ENCODE data around the gene INTS4. TPM values are rescaled to one million over a fixed set of nuclear protein-coding genes. Genes with fewer than 3 reads are reported as not detected.

Gene INTS4
- polyA plus RNA-seq, 1 of the 3 experiments (the other 2 are of a cell fraction) = 23.0 TPM

GRCh38 chr11:77883775-77884174, 110.7 kb downstream of the INTS4 start:
- Histone ChIP-seq H3F3A (replicated peaks; ENCODE audit: insufficient read depth) (peaks cover 8% of the 10 kb centered on the region), H3K36me3 (replicated peaks in 1 of 2; ENCODE audit: control insufficient read depth in 1 of 2, insufficient read depth in 2 of 2, low read length in 1 of 2) (peaks cover 11 to 30% of the 10 kb centered on the region in 2 experiments), H3K9ac (no peak overlapping the region), H2AFZ (ENCODE audit: low read depth) (no peak overlapping the region), H3K27ac (ENCODE audit: low read depth in 2 of 2, low read length in 1 of 2) (peak overlapping the region; percentile 12 to 77), H3K9me3 (no peaks in the 10 kb centered on the region), H3K4me2 (no peak overlapping the region), H4K20me1 (ENCODE audit: insufficient read depth) (no peaks in the 10 kb centered on the region), H3K79me2 (ENCODE audit: insufficient read depth) (no peaks in the 10 kb centered on the region), H3K9me2 (no peaks in the 10 kb centered on the region), H3K4me1 (ENCODE audit: control insufficient read depth in 1 of 2, insufficient read depth in 2 of 2, low read depth in 1 of 2, low read length in 1 of 2) (peaks cover 8 to 12% of the 10 kb centered on the region in 2 experiments; a peak in 1 of 4 replicates), H3K4me3 (ENCODE audit: low read depth in 2 of 2, low read length in 1 of 2) (no peak overlapping the region), H3K27me3 (ENCODE audit: insufficient read depth) (no peaks in the 10 kb centered on the region)
- no peak for DNase-seq
- POLR2A ChIA-PET = no interaction called here
- whole genome bisulfite sequencing (ENCODE audit: low lambda C conversion rate) = 49% methylated on average over 5 of the region's 5 CpGs
- CTCF ChIA-PET = no interaction called here
- no peak for TF ChIP-seq RAD21 (IDR thresholded peaks at IDR 0.05; ENCODE audit: low read length)
- TF ChIP-seq GATA2 (CRISPR knock-in tag; IDR thresholded peaks at IDR 0.05) = no peak
- TF ChIP-seq EP300 (IDR thresholded peaks at IDR 0.05; ENCODE audit: borderline replicate concordance in 1 of 2, low read depth in 1 of 2, low read length in 1 of 2) = 0 out of 4 replicates have a peak, but pooled peaks of 1 of the 2 experiments have one; percentile 5
- no peak for TF ChIP-seq ZBTB33 (IDR thresholded peaks at IDR 0.05; ENCODE audit: borderline replicate concordance, low read depth)
- TF ChIP-seq NFIC (IDR thresholded peaks at IDR 0.05; ENCODE audit: borderline replicate concordance) = no peak
- no peak for TF ChIP-seq EZH2phosphoT487 (IDR thresholded peaks at IDR 0.05; ENCODE audit: borderline replicate concordance, low read depth)
- TF ChIP-seq GABPA (IDR thresholded peaks at IDR 0.05; ENCODE audit: low read depth) = no peak
- no peak for TF ChIP-seq SMC3 (IDR thresholded peaks at IDR 0.05; ENCODE audit: low read depth, low read length)
- no peak for TF ChIP-seq FOXM1 (IDR thresholded peaks at IDR 0.05; ENCODE audit: low read depth)
- TF ChIP-seq SIN3A (IDR thresholded peaks at IDR 0.05; ENCODE audit: borderline replicate concordance, low read depth, low read length) = no peak
- TF ChIP-seq TCF12 (IDR thresholded peaks at IDR 0.05) = peak; percentile 78
- TF ChIP-seq TEAD4 (IDR thresholded peaks at IDR 0.05; ENCODE audit: borderline replicate concordance, insufficient read depth) = no peak
- TF ChIP-seq FOSL2 (IDR thresholded peaks at IDR 0.05; ENCODE audit: borderline replicate concordance, low read depth) = peak; percentile 70; the same call in 1 of the 2 replicates
- no peak for TF ChIP-seq MAX (IDR thresholded peaks at IDR 0.05; ENCODE audit: low read depth)
- TF ChIP-seq POLR2AphosphoS5 (IDR thresholded peaks at IDR 0.05; ENCODE audit: low read depth, low read length) = no peak
- TF ChIP-seq MEF2A (IDR thresholded peaks at IDR 0.05; ENCODE audit: borderline replicate concordance, low read depth) = no peak
- TF ChIP-seq YY1 (IDR thresholded peaks at IDR 0.05; ENCODE audit: low read depth) = no peak
- TF ChIP-seq USF2 (IDR thresholded peaks at IDR 0.05; ENCODE audit: borderline replicate concordance, low read depth, low read length) = no peak
- no peak for TF ChIP-seq RXRA (IDR thresholded peaks at IDR 0.05; ENCODE audit: borderline replicate concordance, low read depth)
- TF ChIP-seq ELF1 (IDR thresholded peaks at IDR 0.05) = peak; percentile 17; the same call in 1 of the 2 replicates
- TF ChIP-seq REST (IDR thresholded peaks at IDR 0.05; ENCODE audit: low read depth, low read length) = no peak
- TF ChIP-seq JUND (IDR thresholded peaks at IDR 0.05) = 0 out of 2 replicates have a peak, but pooled peaks have one; percentile 26
- no peak for TF ChIP-seq USF1 (IDR thresholded peaks at IDR 0.05; ENCODE audit: borderline replicate concordance, low read depth)
- no peak for TF ChIP-seq CHD2 (IDR thresholded peaks at IDR 0.05; ENCODE audit: low read length, partially characterized antibody)
- TF ChIP-seq MXI1 (IDR thresholded peaks at IDR 0.05; ENCODE audit: low read depth, low read length) = no peak
- no peak for TF ChIP-seq IRF3 (IDR thresholded peaks at IDR 0.05; ENCODE audit: low read depth, low read length)
- TF ChIP-seq RFX5 (IDR thresholded peaks at IDR 0.05; ENCODE audit: low read length) = no peak
- no peak for TF ChIP-seq FOXJ3 (CRISPR knock-in tag; IDR thresholded peaks at IDR 0.05)

Measured in SK-N-SH (cell line).